Measurements from ENCODE around the gene TSHZ2. TPM values are rescaled to one million over a fixed set of nuclear protein-coding genes. Genes with fewer than 3 reads are reported as not detected.

TSHZ2 gene
- total RNA-seq, 4 donors from 2014 or later, result 1.0 to 3.5 (median 2.8) TPM

GRCh38 chr20:53354314-53354713, 382.2 kb downstream of the TSHZ2 start:
- intact Hi-C loops (cut with DNase I; ENCODE audit: low total_unique reads) (no loop called here), in situ Hi-C loops (cut with MboI; ENCODE audit: low sequenced_read_pairs in 4 of 4) (no loop called here)
- Histone ChIP-seq H3K4me3 (no peak overlapping the region), H3K9me3 (peaks cover 0 to 4% (median 0%) of the 10 kb centered on the region in 3 donors), H3K36me3 (no peaks in the 10 kb centered on the region), H3K4me1 (no peaks in the 10 kb centered on the region), H3K27me3 (no peaks in the 10 kb centered on the region), H3K27ac (no peak overlapping the region)
- TF ChIP-seq CTCF (IDR thresholded peaks at IDR 0.05 in 4 of 5, conservative IDR thresholded peaks at IDR 0.05 in 1 of 5), result no peak
- TF ChIP-seq POLR2A (IDR thresholded peaks at IDR 0.05), result no peak
- ATAC-seq, result no peak
- DNase-seq, result no peak

GRCh38 chr20:53355790-53356189, 383.6 kb downstream of the TSHZ2 start:
- Histone ChIP-seq H3K4me3 (no peak overlapping the region), H3K4me1 (no peaks in the 10 kb centered on the region), H3K27ac (no peak overlapping the region), H3K36me3 (no peaks in the 10 kb centered on the region), H3K9me3 (peaks cover 0 to 4% (median 0%) of the 10 kb centered on the region in 3 donors), H3K27me3 (no peaks in the 10 kb centered on the region)
- ATAC-seq, result no peak
- intact Hi-C loops (cut with DNase I; ENCODE audit: low total_unique reads), result no loop called here
- TF ChIP-seq POLR2A (IDR thresholded peaks at IDR 0.05) (no peak), CTCF (IDR thresholded peaks at IDR 0.05 in 4 of 5, conservative IDR thresholded peaks at IDR 0.05 in 1 of 5) (no peak)
- no peak for DNase-seq
- in situ Hi-C loops (cut with MboI; ENCODE audit: low sequenced_read_pairs in 4 of 4), result no loop called here

- Histone ChIP-seq H3K4me3 (no peak overlapping the region), H3K4me1 (no peaks in the 10 kb centered on the region), H3K27ac (no peak overlapping the region), H3K36me3 (no peaks in the 10 kb centered on the region), H3K27me3 (no peaks in the 10 kb centered on the region), H3K9me3 (peaks cover 0 to 4% (median 0%) of the 10 kb centered on the region in 3 donors)
- DNase-seq (no peak), ATAC-seq (no peak)
- intact Hi-C loops (cut with DNase I; ENCODE audit: low total_unique reads), result no loop called here
- TF ChIP-seq CTCF (IDR thresholded peaks at IDR 0.05 in 4 of 5, conservative IDR thresholded peaks at IDR 0.05 in 1 of 5) (no peak), POLR2A (IDR thresholded peaks at IDR 0.05) (no peak)
- in situ Hi-C loops (cut with MboI; ENCODE audit: low sequenced_read_pairs in 4 of 4), result no loop called here
Measured at GRCh38 chr20:53359425-53359824, 387.3 kb downstream of the TSHZ2 start.

- ATAC-seq (no peak), DNase-seq (no peak)
- TF ChIP-seq POLR2A (IDR thresholded peaks at IDR 0.05) (no peak), CTCF (IDR thresholded peaks at IDR 0.05 in 4 of 5, conservative IDR thresholded peaks at IDR 0.05 in 1 of 5) (no peak)
- Histone ChIP-seq H3K27me3 (no peaks in the 10 kb centered on the region), H3K27ac (no peak overlapping the region), H3K36me3 (no peaks in the 10 kb centered on the region), H3K9me3 (peaks cover 0 to 2% (median 0%) of the 10 kb centered on the region in 3 donors), H3K4me1 (peaks cover 0 to 5% of the 10 kb centered on the region in 2 donors), H3K4me3 (no peak overlapping the region)
- intact Hi-C loops (cut with DNase I; ENCODE audit: low total_unique reads) (no loop called here), in situ Hi-C loops (cut with MboI; ENCODE audit: low sequenced_read_pairs in 4 of 4) (no loop called here)
Measured at GRCh38 chr20:53360852-53361251, 388.7 kb downstream of the TSHZ2 start.

- no peak for TF ChIP-seq CTCF (IDR thresholded peaks at IDR 0.05 in 4 of 5, conservative IDR thresholded peaks at IDR 0.05 in 1 of 5)
- TF ChIP-seq POLR2A (IDR thresholded peaks at IDR 0.05), result no peak
- Histone ChIP-seq H3K27me3 (peaks cover 0 to 3% (median 0%) of the 10 kb centered on the region in 3 donors), H3K9me3 (no peaks in the 10 kb centered on the region), H3K4me1 (peaks cover 0 to 5% of the 10 kb centered on the region in 2 donors), H3K4me3 (no peak overlapping the region), H3K27ac (no peak overlapping the region), H3K36me3 (no peaks in the 10 kb centered on the region)
- intact Hi-C loops (cut with DNase I; ENCODE audit: low total_unique reads) (no loop called here), in situ Hi-C loops (cut with MboI; ENCODE audit: low sequenced_read_pairs in 4 of 4) (no loop called here)
- ATAC-seq (no peak), DNase-seq (no peak)
Measured at GRCh38 chr20:53362736-53363135, 390.6 kb downstream of the TSHZ2 start.
